ENCODE results near the gene FAM237B.
"Not testable (repeated sequence)": the region's sequence is repeated elsewhere in the genome, so short reads cannot be mapped to it uniquely, and the experiment has no call there.

The FAM237B gene

DNA sequence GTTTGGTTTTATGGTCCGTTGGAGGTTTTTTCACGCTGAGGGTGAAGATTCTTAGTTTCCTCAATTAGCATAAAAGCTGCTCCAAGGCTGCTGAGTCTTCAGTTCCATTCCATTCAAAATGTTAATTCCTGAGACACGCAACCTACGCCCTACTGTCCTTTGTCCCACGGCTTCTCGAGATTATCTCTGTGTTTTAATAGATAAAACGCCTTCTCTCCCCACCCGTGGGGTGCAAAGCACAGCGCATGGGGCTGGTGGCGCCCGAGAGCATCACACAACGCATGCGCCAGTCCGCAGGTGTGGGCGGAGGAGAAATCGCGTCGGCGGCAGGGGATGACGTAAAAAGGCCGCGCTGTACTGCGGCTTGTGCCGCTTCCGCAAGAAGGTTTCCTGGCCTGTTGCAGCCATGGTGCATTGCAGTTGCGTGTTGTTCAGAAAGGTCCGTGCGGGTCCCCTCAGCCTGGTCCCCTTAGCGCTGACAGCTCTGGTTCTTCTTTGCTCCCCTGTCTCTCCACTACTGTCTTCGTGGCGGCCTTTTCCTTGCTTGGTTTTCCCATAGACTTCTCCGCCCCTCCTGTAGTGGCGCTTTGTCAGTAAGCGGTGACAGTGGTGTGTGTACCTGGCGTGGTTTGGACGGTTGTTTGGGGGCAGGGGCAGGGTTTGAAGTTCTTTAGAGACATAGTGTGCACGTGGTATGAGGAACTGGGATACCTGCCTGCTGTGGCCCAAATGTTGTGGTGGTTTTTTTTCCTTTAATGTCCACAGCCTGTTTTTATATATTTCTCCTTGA is 25.4 kb upstream of the FAM237B start, which contains the start of gene GTPBP10:
TSS of gene GTPBP10 (plus strand) at position 381 of the 790 bp plus-strand sequence. CDS start at position 407, 26 bp downstream.
- H3K9me3 Mint-ChIP-seq, result no peaks in the 10 kb centered on the region

DNA sequence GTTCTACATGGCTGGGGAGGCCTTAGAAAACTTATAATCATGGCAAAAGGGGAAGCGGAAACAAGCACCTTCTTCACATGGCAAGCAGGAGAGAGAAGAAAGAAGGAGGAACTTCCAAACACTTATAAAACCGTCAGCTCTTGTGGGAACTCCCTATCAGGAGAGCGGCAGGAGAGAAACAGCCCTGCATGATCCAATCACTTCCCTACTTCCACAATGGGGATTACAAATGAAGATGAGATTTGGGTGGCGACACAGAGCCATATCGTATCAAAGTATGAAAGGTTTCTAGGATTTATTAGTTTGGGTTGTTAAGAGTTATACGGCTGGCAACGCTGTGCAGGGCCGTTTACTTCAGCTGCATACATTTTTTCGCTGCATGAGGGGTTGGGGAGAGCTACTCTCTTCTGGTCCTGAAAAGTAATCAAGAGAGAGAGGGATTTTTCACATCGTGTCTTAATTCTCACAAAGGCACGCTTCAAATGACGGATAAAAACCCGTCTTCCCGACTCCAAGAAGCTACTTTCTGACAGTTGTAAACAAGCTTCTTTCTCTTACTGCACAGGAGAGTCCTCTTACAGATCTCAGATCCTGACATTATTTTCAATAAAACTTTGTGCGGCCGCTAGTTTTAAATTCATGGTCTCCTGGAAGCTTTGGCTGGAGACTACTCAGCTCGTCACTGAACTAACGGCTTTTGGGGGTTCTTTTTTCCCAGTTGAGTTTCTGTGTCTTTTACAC is 24.7 kb upstream of the FAM237B start:
- peaks cover 26% of the 10 kb centered on the region for H3K4me1 Mint-ChIP-seq
- H3K27me3 Mint-ChIP-seq (ENCODE audit: low read depth), result no peaks in the 10 kb centered on the region
- peak overlapping the region; percentile 96 to 100 (median 98) for H3K4me3 Mint-ChIP-seq
- H3K36me3 Mint-ChIP-seq (ENCODE audit: low read depth), result peaks cover 4% of the 10 kb centered on the region
- TF ChIP-seq, protein P1, sequence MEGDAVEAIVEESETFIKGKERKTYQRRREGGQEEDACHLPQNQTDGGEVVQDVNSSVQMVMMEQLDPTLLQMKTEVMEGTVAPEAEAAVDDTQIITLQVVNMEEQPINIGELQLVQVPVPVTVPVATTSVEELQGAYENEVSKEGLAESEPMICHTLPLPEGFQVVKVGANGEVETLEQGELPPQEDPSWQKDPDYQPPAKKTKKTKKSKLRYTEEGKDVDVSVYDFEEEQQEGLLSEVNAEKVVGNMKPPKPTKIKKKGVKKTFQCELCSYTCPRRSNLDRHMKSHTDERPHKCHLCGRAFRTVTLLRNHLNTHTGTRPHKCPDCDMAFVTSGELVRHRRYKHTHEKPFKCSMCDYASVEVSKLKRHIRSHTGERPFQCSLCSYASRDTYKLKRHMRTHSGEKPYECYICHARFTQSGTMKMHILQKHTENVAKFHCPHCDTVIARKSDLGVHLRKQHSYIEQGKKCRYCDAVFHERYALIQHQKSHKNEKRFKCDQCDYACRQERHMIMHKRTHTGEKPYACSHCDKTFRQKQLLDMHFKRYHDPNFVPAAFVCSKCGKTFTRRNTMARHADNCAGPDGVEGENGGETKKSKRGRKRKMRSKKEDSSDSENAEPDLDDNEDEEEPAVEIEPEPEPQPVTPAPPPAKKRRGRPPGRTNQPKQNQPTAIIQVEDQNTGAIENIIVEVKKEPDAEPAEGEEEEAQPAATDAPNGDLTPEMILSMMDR (IDR thresholded peaks at IDR 0.05; ENCODE audit: unreplicated experiment in 3 of 3), result no peak
- H3K27ac Mint-ChIP-seq, result peak overlapping the region; percentile 94 to 99 (median 95)
- no peaks in the 10 kb centered on the region for H3K9me3 Mint-ChIP-seq

More for the DNA sequence above, 25.4 kb upstream of the FAM237B start, which contains the start of gene GTPBP10:
- TF ChIP-seq, protein P1 (IDR thresholded peaks at IDR 0.05; ENCODE audit: unreplicated experiment in 3 of 3), result peak; percentile 71 to 80 (median 73)
- Mint-ChIP-seq H3K4me1 (peaks cover 26% of the 10 kb centered on the region), H3K27ac (peak within 1 kb of the TSS; percentile 94 to 99 (median 95)), H3K4me3 (peak within 1 kb of the TSS; percentile 96 to 100 (median 98)), H3K36me3 (ENCODE audit: low read depth) (peaks cover 4% of the 10 kb centered on the region), H3K27me3 (ENCODE audit: low read depth) (no peaks in the 10 kb centered on the region)

DNA sequence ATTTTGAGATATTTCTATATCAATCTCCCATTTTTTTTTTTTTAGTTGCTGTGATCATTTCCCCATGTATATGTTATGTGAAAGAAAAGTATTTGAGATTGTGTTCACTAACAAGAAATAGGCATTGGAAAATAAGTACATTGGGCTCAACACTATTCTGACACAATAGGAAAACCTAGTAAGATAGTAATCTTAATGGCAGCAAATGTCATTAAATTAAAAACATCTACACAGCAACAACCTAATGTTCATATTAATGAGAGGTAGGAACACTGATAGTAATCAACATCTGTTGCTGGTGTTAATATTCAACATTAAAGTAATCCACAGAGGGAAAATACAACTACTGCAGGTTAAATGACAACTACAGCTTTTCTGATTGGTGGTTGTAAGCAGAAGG is 23.9 kb upstream of the FAM237B start:
- no peaks in the 10 kb centered on the region for H3K27me3 Mint-ChIP-seq (ENCODE audit: low read depth)
- peaks cover 26% of the 10 kb centered on the region for H3K4me1 Mint-ChIP-seq
- peak overlapping the region; percentile 96 to 100 (median 98) for H3K4me3 Mint-ChIP-seq
- H3K36me3 Mint-ChIP-seq (ENCODE audit: low read depth), result peaks cover 2% of the 10 kb centered on the region
- H3K9me3 Mint-ChIP-seq, result no peaks in the 10 kb centered on the region
- H3K27ac Mint-ChIP-seq, result peak overlapping the region; percentile 94 to 99 (median 95)
- TF ChIP-seq, protein P1 (IDR thresholded peaks at IDR 0.05; ENCODE audit: unreplicated experiment in 3 of 3), result no peak

DNA sequence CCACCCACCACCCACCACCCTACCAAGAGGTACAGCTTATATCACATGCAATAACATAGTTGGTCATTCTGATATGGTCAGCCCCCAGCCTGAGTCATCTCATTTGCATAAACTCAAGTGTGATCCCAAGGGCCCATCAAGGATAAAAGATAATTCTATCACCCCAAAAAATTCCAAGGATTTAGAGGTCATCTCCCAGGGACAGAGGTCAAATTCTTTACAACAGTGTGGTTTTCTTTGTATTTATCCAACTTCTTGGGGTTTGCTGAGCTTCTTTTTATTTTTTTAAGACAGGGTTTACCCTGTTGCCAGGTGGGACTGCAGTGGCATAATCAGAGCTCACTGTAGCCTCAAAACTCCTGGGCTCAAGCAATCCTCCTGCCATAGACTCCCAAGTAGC is 16.0 kb upstream of the FAM237B start:
- H3K27ac Mint-ChIP-seq, result no peak overlapping the region
- no peak overlapping the region for H3K4me3 Mint-ChIP-seq
- H3K36me3 Mint-ChIP-seq (ENCODE audit: low read depth), result no peaks in the 10 kb centered on the region
- TF ChIP-seq, protein P1 (IDR thresholded peaks at IDR 0.05; ENCODE audit: unreplicated experiment in 3 of 3), result no peak
- H3K27me3 Mint-ChIP-seq (ENCODE audit: low read depth), result peaks cover 4% of the 10 kb centered on the region
- H3K9me3 Mint-ChIP-seq, result no peaks in the 10 kb centered on the region
- no peaks in the 10 kb centered on the region for H3K4me1 Mint-ChIP-seq

DNA sequence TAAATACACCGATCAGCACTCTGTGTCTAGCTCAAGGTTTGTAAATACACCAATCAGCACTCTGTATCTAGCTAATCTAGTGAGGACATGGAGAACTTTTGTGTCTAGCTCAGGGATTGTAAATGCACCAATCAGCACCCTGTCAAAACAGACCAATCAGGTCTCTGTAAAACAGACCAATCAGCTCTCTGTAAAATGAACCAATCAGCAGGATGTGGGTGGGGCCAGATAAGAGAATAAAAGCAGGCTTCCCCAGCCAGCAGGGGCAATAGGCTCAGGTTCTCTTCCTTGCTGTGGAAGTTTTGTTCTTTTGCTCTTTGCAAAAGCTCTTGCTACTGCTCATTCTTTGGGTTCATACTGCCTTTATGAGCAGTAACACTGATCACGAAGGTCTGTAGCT is 13.8 kb upstream of the FAM237B start:
- H3K9me3 Mint-ChIP-seq; H3K4me3 Mint-ChIP-seq; H3K27ac Mint-ChIP-seq; H3K36me3 Mint-ChIP-seq (ENCODE audit: low read depth); H3K4me1 Mint-ChIP-seq: not testable (repeated sequence)
- H3K27me3 Mint-ChIP-seq (ENCODE audit: low read depth), result peaks cover 10% of the 10 kb centered on the region

DNA sequence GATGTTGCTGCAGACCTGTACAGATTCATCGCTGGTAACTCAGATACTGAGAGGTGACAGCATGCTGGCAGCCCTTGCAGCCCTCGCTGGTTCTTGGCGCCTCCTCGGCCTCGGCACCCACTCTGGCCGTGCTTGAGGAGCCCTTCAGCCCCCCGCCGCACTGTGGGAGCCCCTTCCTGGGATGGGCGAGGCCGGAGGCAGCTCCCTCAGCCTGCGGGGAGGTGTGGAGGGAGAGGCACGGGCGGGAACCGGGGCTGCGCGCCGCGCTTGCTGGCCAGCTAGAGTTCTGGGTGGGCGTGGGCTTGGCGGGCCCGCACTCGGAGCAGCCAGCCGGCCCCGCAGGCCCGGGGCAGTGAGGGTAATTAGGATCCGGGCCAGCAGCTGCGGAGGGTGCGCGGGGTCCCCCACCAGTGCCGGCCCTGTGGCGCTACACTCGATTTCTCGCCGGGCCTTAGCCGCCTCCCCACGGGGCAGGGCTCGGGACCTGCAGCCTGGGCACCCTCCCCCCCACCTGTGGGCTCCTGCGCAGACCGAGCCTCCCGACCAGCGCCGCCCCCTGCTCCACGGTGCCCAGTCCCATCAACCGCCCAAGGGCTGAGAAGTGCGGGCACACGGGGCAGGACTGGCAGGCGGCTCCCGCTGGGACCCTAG is 13.2 kb upstream of the FAM237B start:
- no peak overlapping the region for H3K4me3 Mint-ChIP-seq
- H3K27me3 Mint-ChIP-seq (ENCODE audit: low read depth), result peaks cover 10% of the 10 kb centered on the region
- H3K27ac Mint-ChIP-seq, result no peak overlapping the region
- H3K36me3 Mint-ChIP-seq (ENCODE audit: low read depth), result no peaks in the 10 kb centered on the region
- TF ChIP-seq, protein P1 (IDR thresholded peaks at IDR 0.05; ENCODE audit: unreplicated experiment in 3 of 3), result no peak
- no peaks in the 10 kb centered on the region for H3K4me1 Mint-ChIP-seq
- no peaks in the 10 kb centered on the region for H3K9me3 Mint-ChIP-seq

Measured in nephron (organoid).